ENCODE measurements around the gene CHIA. TPM values are rescaled to one million over a fixed set of nuclear protein-coding genes. Genes with fewer than 3 reads are reported as not detected.
"Not testable (repeated sequence)": the region's sequence is repeated elsewhere in the genome, so short reads cannot be mapped to it uniquely, and the experiment has no call there.

The CHIA gene
- total and polyA plus RNA-seq, 7 donors = not detected

DNA sequence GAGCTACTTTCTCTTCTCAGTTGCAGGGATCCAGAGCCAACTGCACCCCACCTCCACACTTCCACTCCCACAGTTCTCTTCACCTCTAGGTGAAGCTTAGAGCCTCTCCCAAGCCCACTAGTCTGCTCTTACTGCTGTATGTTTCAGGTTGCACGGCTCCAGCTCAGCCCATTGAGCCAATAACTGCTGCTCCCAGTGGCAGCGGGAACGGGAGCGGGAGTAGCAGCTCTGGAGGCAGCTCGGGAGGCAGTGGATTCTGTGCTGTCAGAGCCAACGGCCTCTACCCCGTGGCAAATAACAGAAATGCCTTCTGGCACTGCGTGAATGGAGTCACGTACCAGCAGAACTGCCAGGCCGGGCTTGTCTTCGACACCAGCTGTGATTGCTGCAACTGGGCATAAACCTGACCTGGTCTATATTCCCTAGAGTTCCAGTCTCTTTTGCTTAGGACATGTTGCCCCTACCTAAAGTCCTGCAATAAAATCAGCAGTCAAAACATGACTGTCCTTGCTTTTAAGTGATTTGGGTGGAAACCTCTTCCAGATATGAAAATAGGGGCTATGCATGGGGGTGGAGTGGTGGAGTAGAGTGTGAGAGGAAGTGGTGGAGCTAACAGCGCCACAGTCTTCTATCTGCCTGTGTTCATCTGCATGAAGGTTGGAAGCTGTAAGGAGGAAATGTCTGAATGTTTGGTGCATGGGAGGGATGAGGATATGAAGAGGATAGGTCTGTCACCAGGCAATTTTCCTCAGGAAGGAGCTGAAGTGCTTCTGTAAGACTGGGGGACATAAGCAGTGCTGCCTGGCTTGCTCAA is 29.6 kb downstream of the CHIA start:
- Histone ChIP-seq H3K4me1 (no peaks in the 10 kb centered on the region), H3K36me3 (no peaks in the 10 kb centered on the region), H3K9me3 (no peaks in the 10 kb centered on the region), H3K27me3 (no peaks in the 10 kb centered on the region), H3K4me3 (no peak overlapping the region), H3K27ac (no peak overlapping the region)
- no peak for TF ChIP-seq EP300 (IDR thresholded peaks at IDR 0.05)
- TF ChIP-seq, protein P1, sequence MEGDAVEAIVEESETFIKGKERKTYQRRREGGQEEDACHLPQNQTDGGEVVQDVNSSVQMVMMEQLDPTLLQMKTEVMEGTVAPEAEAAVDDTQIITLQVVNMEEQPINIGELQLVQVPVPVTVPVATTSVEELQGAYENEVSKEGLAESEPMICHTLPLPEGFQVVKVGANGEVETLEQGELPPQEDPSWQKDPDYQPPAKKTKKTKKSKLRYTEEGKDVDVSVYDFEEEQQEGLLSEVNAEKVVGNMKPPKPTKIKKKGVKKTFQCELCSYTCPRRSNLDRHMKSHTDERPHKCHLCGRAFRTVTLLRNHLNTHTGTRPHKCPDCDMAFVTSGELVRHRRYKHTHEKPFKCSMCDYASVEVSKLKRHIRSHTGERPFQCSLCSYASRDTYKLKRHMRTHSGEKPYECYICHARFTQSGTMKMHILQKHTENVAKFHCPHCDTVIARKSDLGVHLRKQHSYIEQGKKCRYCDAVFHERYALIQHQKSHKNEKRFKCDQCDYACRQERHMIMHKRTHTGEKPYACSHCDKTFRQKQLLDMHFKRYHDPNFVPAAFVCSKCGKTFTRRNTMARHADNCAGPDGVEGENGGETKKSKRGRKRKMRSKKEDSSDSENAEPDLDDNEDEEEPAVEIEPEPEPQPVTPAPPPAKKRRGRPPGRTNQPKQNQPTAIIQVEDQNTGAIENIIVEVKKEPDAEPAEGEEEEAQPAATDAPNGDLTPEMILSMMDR (IDR thresholded peaks at IDR 0.05) = no peak
- TF ChIP-seq POLR2AphosphoS5 (IDR thresholded peaks at IDR 0.05) = no peak
- no peak for TF ChIP-seq POLR2A (IDR thresholded peaks at IDR 0.05)
- intact Hi-C loops (cut with DNase I) = no loop called here
- WGBS, 2 donors = 80 to 82% methylated on average over 12 of the region's 12 CpGs
- DNase-seq = no peak

DNA sequence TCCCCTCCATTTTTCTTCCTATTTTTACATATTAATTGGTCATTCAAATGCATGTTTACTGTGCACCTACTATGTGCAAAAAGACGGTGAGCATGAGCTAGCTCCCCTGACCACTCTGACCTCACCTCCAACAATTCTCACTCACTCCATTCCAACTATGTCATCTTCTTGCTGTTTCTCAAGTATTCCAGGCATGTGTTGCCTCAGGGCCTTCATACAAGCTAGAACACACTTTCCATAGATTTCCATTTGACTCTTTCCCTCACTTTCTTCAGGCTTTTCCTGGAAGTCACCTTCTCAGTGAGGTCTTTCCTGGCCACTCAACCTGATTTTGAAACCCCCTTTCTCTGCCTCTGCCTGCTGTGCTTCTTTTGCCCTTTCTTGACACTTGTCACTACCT is 32.6 kb downstream of the CHIA start:
- Histone ChIP-seq H3K4me1 (no peaks in the 10 kb centered on the region), H3K27ac (no peak overlapping the region), H3K27me3 (no peaks in the 10 kb centered on the region), H3K4me3 (no peak overlapping the region), H3K36me3 (no peaks in the 10 kb centered on the region), H3K9me3 (peaks cover 0 to under 1% (median 0%) of the 10 kb centered on the region in 4 donors)
- 83 to 92% methylated on average over 1 of the region's 1 CpG for WGBS, 2 donors
- no peak for DNase-seq
- no peak for TF ChIP-seq EP300 (IDR thresholded peaks at IDR 0.05)
- TF ChIP-seq POLR2AphosphoS5 (IDR thresholded peaks at IDR 0.05) = no peak
- TF ChIP-seq POLR2A (IDR thresholded peaks at IDR 0.05) = no peak
- TF ChIP-seq, protein P1 (IDR thresholded peaks at IDR 0.05) = no peak
- intact Hi-C loops (cut with DNase I) = no loop called here

DNA sequence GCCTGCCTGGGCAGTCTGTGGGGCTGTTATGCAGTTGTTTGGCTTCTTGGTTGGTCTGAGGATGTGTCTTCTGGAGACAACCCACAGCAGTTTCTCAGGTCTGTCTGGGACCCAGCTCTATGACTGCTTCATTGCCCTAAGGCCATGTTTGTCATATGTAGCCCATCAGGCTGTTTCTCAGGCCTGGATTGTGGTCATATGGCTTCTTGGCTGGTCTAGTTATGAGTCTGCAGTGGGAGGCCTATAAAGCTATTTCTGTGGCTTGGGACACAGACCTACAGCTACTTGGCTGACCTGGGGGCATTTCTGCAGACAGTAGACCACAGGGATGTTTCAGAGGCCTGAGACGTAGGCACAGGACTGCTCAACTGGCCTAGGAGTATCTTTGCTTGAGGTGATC is 41.5 kb downstream of the CHIA start:
- Histone ChIP-seq H3K36me3 (no peaks in the 10 kb centered on the region), H3K4me3 (no peak overlapping the region), H3K4me1 (no peaks in the 10 kb centered on the region), H3K9me3 (peaks cover 0 to 10% (median 3%) of the 10 kb centered on the region in 4 donors), H3K27me3 (no peaks in the 10 kb centered on the region), H3K27ac (no peak overlapping the region)
- intact Hi-C loops (cut with DNase I) = no loop called here
- TF ChIP-seq, protein P1 (IDR thresholded peaks at IDR 0.05) = no peak
- no peak for TF ChIP-seq POLR2A (IDR thresholded peaks at IDR 0.05)
- TF ChIP-seq EP300 (IDR thresholded peaks at IDR 0.05) = no peak
- TF ChIP-seq POLR2AphosphoS5 (IDR thresholded peaks at IDR 0.05) = no peak
- no peak for DNase-seq
- 84 to 92% methylated on average over 1 of the region's 1 CpG for WGBS, 2 donors

DNA sequence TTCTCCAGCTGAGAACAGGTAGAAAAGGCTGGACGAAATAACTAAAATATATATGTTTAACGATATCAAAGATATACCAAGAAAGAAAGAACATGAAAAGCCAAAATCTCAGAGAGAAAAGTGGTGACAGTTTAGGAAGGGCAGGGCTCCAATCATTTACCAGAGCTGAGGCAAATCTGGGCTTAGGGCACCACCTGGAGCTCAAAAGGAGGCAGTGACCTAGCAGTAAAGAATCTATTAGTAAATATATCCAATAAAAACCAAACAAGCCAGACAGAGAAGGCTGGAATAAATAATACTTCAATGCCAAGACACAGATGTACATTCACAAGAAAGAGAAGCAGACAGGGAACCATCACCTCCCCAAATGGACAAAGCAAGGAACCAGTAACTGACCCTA is 43.5 kb downstream of the CHIA start:
- no peak overlapping the region for H3K4me3 ChIP-seq
- no peak for DNase-seq
- intact Hi-C loops (cut with DNase I) = no loop called here
- no peaks in the 10 kb centered on the region for H3K4me1 ChIP-seq
- TF ChIP-seq EP300 (IDR thresholded peaks at IDR 0.05) (no peak), POLR2AphosphoS5 (IDR thresholded peaks at IDR 0.05) (no peak), POLR2A (IDR thresholded peaks at IDR 0.05) (no peak)
- TF ChIP-seq, protein P1 (IDR thresholded peaks at IDR 0.05) = no peak
- H3K36me3 ChIP-seq = no peaks in the 10 kb centered on the region
- H3K27ac ChIP-seq = no peak overlapping the region
- 53 to 74% methylated on average over 2 of the region's 2 CpGs for WGBS, 2 donors
- peaks cover 0 to 4% (median 1%) of the 10 kb centered on the region in 4 donors for H3K9me3 ChIP-seq
- no peaks in the 10 kb centered on the region for H3K27me3 ChIP-seq

DNA sequence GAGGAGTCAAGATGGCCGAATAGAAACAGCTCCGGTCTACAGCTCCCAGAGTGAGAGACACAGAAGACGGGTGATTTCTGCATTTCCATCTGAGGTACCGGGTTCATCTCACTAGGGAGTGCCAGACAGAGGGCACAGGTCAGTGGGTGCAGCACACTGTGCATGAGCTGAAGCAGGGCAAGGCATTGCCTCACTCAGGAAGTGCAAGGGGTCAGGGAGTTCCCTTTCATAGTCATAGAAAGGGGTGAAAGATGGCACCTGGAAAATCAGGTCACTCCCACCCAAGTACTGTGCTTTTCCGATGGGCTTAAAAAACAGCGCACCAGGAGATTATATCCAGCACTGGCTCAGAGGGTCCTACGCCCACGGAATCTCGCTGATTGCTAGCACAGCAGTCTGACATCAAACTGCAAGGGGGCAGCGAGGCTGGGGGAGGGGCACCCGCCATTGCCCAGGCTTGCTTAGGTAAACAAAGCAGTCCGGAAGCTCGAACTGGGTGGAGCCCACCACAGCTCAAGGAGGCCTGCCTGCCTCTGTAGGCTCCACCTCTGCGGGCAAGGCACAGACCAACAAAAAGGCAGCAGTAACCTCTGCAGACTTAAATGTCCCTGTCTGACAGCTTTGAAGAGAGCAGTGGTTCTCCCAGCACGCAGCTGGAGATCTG is 44.7 kb downstream of the CHIA start:
- H3K36me3 ChIP-seq; H3K27me3 ChIP-seq; H3K4me3 ChIP-seq; H3K4me1 ChIP-seq; DNase-seq; H3K27ac ChIP-seq; intact Hi-C loops (cut with DNase I); H3K9me3 ChIP-seq: not testable (repeated sequence)
- WGBS, 2 donors = 74 to 90% methylated on average over 15 of the region's 15 CpGs

DNA sequence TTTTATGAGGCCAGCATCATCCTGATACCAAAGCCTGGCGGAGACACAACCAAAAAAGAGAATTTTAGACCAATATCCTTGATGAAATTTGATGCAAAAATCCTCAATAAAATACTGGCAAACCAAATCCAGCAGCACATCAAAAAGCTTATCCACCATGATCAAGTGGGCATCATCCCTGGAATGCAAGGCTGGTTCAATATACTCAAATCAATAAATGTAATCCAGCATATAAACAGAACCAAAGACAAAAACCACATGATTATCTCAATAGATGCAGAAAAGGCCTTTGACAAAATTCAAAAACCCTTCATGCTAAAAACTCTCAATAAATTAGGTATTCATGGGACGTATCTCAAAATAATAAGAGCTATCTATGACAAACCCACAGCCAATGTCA is 48.2 kb downstream of the CHIA start:
- intact Hi-C loops (cut with DNase I); H3K27ac ChIP-seq; H3K27me3 ChIP-seq; H3K4me3 ChIP-seq; H3K9me3 ChIP-seq; H3K4me1 ChIP-seq; H3K36me3 ChIP-seq; DNase-seq: not testable (repeated sequence)
- 61 to 69% methylated on average over 2 of the region's 2 CpGs for WGBS, 2 donors

All from sigmoid colon (tissue), 7 donors.